ENCODE results near the gene ARHGEF9. TPM values are rescaled to one million over a fixed set of nuclear protein-coding genes. Genes with fewer than 3 reads are reported as not detected.
A peak's percentile ranks its signal among the peaks of the same experiment; 100 is the strongest.
"Not testable (repeated sequence)": the region's sequence is repeated elsewhere in the genome, so short reads cannot be mapped to it uniquely, and the experiment has no call there.

The ARHGEF9 gene
- 10 to 100 TPM; 34.4 to 57.7 (median 41.9) TPM for total RNA-seq
- polyA plus RNA-seq: 10 to 100 TPM; 13.0 to 36.1 TPM
- long read RNA-seq, donor 1, partial matches to known transcripts: 7 of 27 reads
- long read RNA-seq, donor 1, other reads (novel, unspliced or antisense): 16 of 27 reads
- long read RNA-seq, donor 2, full-length matches to known transcripts: 13 of 53 reads
- long read RNA-seq, donor 2, partial matches to known transcripts: 16 of 53 reads
- long read RNA-seq, donor 2, other reads (novel, unspliced or antisense): 24 of 53 reads
- long read RNA-seq, donor 3, full-length matches to known transcripts: 6 of 20 reads
- long read RNA-seq, donor 3, partial matches to known transcripts: 5 of 20 reads
- long read RNA-seq, donor 3, other reads (novel, unspliced or antisense): 9 of 20 reads

GRCh38 chrX:63784902-63785707, at the start of gene ARHGEF9:
TSS of gene ARHGEF9 (minus strand) at chrX:63785214. CDS start at chrX:63785145, 69 bp downstream.
- 2 to 39% (median 11%) methylated on average over 26 to 30 of the region's 30 CpGs for whole genome bisulfite sequencing, 4 donors
- Histone ChIP-seq H3K4me3 (peak within 1 kb of the TSS; percentile 7 to 62 (median 52)), H3K27me3 (peaks cover 0 to 11% (median 0%) of the 10 kb centered on the region in 9 donors), H3K36me3 (no peaks in the 10 kb centered on the region), H3K4me1 (peaks cover 0 to 4% (median 0%) of the 10 kb centered on the region in 12 donors), H3K9me3 (no peaks in the 10 kb centered on the region), H3K27ac (peak within 1 kb of the TSS in 8 of 12 donors; percentile 18 to 58 (median 52))
- intact Hi-C loops (cut with DNase I): loop anchor here in 1 of 10 donors (10.0 kb wide), 1 partner anchor 70 kb away; no protein-coding TSS in a partner anchor
- peak in 4 of 5 donors; percentile 12 to 35 (median 25) for DNase-seq
- TF ChIP-seq POLR2A (IDR thresholded peaks at IDR 0.05) (no peak), CTCF (IDR thresholded peaks at IDR 0.05) (no peak)
- ATAC-seq: peak; percentile 58 to 86 (median 80)

DNA sequence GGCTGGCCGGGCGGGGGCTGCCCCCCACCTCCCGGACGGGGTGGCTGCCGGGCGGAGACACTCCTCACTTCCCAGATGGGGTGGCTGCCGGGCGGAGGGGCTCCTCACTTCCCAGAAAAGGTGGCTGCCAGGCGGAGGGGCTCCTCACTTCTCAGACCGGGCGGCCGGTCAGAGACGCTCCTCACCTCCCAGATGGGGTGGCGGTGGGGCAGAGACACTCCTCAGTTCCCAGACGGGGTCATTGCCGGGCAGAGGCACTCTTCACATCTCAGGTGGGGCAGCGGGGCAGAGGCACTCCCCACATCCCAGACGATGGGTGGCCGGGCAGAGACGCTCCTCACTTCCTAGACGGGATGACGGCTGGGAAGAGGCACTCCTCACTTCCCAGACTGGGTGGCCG, 40.4 kb upstream of the ARHGEF9 start:
- H3K36me3 ChIP-seq; H3K27ac ChIP-seq; DNase-seq; H3K27me3 ChIP-seq; H3K4me1 ChIP-seq; ATAC-seq; intact Hi-C loops (cut with DNase I); H3K4me3 ChIP-seq: not testable (repeated sequence)
- 73 to 96% (median 94%) methylated on average over 5 to 23 of the region's 23 CpGs for WGBS, 4 donors
- peaks cover 0 to 35% (median 0%) of the 10 kb centered on the region in 12 donors for H3K9me3 ChIP-seq

- H3K4me1 ChIP-seq: no peaks in the 10 kb centered on the region
Observed at GRCh38 chrX:63818156-63818555, 33.1 kb upstream of the ARHGEF9 start.

DNA sequence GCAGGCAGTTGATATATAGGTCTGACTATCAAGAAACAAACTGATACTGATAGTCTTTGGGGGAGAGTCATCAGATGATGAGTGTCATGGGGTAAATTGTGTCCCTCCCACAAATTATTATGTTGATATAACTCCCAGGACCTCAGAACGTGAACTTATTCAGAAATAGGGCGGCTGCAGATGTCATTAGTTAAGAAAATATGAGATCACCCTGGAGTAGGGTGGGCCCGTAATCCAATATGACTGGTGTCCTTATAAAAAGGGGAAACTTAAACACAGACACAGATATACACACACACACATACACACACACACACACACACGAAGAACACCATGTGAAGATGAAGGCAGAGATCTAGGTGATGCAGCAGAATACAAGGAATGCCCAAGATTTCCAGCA, 32.7 kb upstream of the ARHGEF9 start:
- 48 to 74% (median 64%) methylated on average over 4 of the region's 4 CpGs for WGBS, 4 donors
- no peak for TF ChIP-seq POLR2A (IDR thresholded peaks at IDR 0.05)

More at GRCh38 chrX:63818156-63818555, 33.1 kb upstream of the ARHGEF9 start:
- Histone ChIP-seq H3K36me3 (no peaks in the 10 kb centered on the region), H3K9me3 (peaks cover 0 to 15% (median 0%) of the 10 kb centered on the region in 12 donors), H3K27ac (no peak overlapping the region), H3K27me3 (no peaks in the 10 kb centered on the region), H3K4me3 (no peak overlapping the region)
- ATAC-seq (no peak), DNase-seq (no peak)
- TF ChIP-seq POLR2A (IDR thresholded peaks at IDR 0.05): no peak
- TF ChIP-seq CTCF (IDR thresholded peaks at IDR 0.05): no peak
- WGBS, 4 donors: 84 to 96% (median 90%) methylated on average over 4 of the region's 4 CpGs
- intact Hi-C loops (cut with DNase I): no loop called here

GRCh38 chrX:63812823-63813222, 27.8 kb upstream of the ARHGEF9 start:
- H3K9me3 ChIP-seq: no peaks in the 10 kb centered on the region
- H3K27ac ChIP-seq: no peak overlapping the region
- WGBS, 4 donors: 67 to 90% (median 79%) methylated on average over 5 of the region's 5 CpGs
- ATAC-seq (no peak), DNase-seq (no peak)
- H3K36me3 ChIP-seq: no peaks in the 10 kb centered on the region
- no peaks in the 10 kb centered on the region for H3K4me1 ChIP-seq
- intact Hi-C loops (cut with DNase I): no loop called here
- H3K4me3 ChIP-seq: no peak overlapping the region
- TF ChIP-seq POLR2A (IDR thresholded peaks at IDR 0.05): no peak
- no peak for TF ChIP-seq CTCF (IDR thresholded peaks at IDR 0.05)
- no peaks in the 10 kb centered on the region for H3K27me3 ChIP-seq

More for the DNA sequence above, 32.7 kb upstream of the ARHGEF9 start:
- no peaks in the 10 kb centered on the region for H3K27me3 ChIP-seq
- intact Hi-C loops (cut with DNase I): no loop called here
- DNase-seq: no peak
- peaks cover 0 to 11% (median 0%) of the 10 kb centered on the region in 12 donors for H3K9me3 ChIP-seq
- no peak overlapping the region for H3K27ac ChIP-seq
- H3K4me1 ChIP-seq: no peaks in the 10 kb centered on the region
- H3K36me3 ChIP-seq: no peaks in the 10 kb centered on the region
- no peak overlapping the region for H3K4me3 ChIP-seq
- no peak for ATAC-seq
